Astrocyte of the hippocampus (primary cell): ENCODE results near the gene OLA1.

ENCODE experiments used
- DNase-seq: peaks from one replicate; pipeline ENCODE4 v3.0.0; 2011; ENCODE audit warnings: low read depth, low spot score

The OLA1 gene

DNA sequence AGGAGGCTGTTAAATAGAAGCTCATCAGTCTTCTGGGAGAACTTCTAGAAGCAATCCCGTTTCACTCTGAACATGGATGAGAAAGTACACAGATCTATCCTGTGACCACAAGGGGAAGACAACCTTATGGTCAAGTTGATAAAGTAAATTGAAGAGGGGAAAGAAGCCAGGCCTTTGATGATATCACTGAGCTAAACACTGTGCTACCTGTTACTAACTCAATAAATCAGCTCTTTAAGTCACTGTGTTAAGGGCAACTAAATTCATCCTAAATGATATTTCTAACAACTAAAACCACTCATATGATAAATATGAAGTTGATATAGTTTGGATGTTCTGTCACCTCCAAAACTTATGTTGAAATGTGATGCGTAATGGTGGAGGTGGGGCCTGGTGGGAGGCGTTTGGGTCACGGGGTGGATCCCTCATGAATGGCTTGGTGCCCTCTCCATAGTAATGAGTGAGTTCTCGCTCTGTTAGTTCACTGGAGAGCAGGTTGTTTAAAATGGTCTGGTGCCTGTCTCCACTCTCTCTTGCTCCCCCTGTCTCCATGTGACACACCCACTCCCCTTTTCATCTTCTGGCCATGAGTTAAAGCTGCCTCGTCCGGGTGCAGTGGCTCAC lies 23.6 kb downstream of the OLA1 start:
- DNase-seq, result no peak

DNA sequence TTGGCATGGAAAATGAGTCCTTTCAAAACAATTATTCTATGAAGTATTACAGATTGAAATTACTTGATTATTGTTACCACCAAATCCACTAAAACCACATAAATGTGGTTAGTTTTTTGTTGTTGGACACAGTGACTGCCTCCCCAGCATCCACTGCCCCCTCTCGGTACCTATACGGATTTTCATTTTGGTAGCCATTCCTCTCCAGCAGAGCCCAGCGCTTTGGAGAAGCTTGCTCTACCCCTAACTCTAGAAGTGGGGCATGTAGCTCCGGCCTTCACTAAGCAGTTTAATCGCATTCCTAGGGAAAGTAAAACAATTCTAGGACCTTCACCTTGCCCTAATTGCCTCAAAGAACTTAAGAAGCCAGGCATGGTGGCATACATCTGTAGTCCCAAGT lies 24.2 kb downstream of the OLA1 start:
- DNase-seq, result no peak

- no peak for DNase-seq
These were observed 24.9 kb downstream of the OLA1 start for GRCh38 chr2:174223388-174223787.

DNA sequence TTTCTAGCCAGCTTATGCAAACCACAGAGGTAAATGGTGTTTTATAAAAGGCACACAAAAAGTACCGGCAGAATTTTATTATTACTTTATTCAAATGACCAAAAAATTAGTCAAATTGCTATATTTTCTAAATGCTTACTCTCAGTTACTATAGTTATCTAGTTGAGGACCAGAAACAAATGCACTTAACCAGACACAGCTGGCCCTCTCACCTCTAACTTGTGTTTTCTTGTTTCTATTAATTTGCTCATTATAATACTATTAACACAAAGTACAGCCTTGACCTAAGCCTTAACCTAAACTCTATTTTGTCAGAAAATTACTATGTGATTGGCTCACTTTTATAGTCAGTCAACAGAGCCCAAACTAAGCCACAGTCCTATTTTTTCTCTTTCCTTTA lies 26.2 kb downstream of the OLA1 start:
- no peak for DNase-seq

DNA sequence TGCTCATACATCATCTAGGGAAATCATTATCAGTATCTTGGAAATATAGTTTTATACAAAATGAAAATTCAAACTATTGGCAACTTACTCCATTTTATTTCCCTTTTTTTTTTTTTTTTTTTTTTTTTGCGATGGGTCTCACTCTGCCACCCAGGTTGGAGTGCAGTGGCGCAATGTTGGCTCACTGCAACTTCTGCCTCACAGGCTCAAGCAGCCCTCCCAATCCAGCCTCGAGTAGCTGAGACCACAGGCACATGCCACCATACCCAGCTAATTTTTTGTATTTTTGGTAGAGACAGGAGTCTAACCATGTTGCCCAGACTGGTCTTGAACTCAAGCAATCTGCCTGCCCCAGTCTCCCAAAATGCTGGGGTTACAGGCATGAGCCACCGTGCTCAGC lies 29.0 kb downstream of the OLA1 start:
- DNase-seq, result no peak

- no peak for DNase-seq
These were observed 29.6 kb downstream of the OLA1 start for GRCh38 chr2:174218773-174219172.

DNA sequence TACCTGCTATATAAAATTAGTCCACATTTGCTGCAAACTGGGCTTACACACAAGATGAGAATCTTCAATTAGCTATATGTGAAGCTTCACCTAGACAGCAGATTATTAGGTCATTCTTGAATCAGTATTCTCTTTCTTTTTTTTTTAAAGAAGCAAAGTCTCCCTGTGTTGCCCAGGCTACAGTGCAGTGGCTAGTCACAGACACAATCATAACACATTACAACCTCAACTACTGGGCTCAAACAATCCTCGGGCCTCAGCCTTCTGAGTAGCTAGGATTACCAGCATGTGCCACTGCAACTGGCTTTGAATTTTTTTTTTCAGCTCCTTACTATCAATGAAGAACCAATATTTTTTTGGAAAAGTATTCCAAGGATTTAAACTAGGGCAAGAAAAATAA lies 30.5 kb downstream of the OLA1 start:
- peak; percentile 8 for DNase-seq

- DNase-seq, result no peak
These were observed 36.4 kb downstream of the OLA1 start for GRCh38 chr2:174211954-174212353.

DNA sequence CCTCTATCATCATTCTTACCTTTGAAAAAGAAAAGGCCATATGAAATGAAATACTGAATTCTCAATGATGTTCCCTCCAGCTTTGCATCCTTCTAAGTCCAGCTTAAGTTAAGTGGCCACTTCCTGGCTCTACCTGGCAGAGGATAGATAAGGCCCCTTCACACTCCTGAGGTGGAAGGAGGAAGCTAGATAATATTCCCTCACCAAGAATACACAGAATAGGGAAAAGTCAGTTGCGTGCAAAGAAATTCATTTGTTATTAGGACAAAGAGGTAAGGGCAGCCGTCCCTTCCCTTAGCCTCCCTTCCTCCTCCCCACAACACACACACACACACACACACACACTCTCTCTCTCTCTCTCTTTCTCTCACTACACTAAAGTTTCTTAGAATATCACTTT lies 37.5 kb downstream of the OLA1 start:
- DNase-seq, result no peak

- no peak for DNase-seq
These were observed 39.0 kb downstream of the OLA1 start for GRCh38 chr2:174209325-174209724.

GRCh38 chr2:174208026-174208425 lies 40.3 kb downstream of the OLA1 start:
- DNase-seq, result no peak

GRCh38 chr2:174205562-174205961 lies 42.8 kb downstream of the OLA1 start:
- DNase-seq, result no peak

DNA sequence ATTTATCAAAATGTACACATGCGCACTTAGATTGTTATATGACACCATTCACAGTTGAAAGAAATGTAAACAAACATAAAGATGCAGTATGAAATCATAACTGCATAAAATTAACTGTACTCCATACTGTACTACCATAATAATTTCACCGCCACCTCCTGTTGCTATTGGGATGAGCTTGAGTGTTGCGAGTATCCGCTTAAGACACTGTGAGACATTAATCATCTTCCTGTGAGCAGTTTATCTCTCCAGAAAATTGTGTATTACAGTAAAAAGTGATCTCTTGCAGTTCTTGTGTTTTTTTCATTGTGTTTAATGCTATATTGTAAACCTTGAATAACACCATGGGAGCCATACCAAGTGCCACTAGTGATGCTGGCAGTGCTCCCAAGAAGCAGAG lies 46.1 kb downstream of the OLA1 start:
- no peak for DNase-seq

GRCh38 chr2:174198846-174199564 lies 49.3 kb downstream of the OLA1 start:
- DNase-seq, result peak; percentile 15

DNA sequence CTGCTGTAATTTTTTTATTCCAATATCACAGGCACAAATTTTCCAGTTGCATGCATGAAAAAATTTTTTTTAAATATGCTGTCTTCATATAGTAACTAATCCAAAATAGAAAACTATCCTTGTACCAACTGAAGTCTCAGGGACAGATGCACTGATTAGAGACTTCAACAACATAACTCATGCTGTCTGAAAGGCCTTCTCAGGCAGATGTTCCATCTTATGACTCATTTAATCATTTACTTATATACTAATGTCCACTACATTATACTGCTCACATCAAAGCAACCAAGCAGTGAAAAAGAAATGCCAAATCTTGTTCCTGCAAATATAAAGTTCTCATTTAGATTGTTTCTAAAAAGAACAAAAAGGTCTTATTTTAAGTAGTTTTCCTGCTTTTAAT lies 53.1 kb downstream of the OLA1 start:
- DNase-seq, result no peak

- DNase-seq, result no peak
These were observed 54.6 kb downstream of the OLA1 start for GRCh38 chr2:174193737-174194136.

- no peak for DNase-seq
These were observed 55.7 kb downstream of the OLA1 start for GRCh38 chr2:174192664-174193063.

- no peak for DNase-seq
These were observed 56.8 kb downstream of the OLA1 start for GRCh38 chr2:174191342-174192074.

DNA sequence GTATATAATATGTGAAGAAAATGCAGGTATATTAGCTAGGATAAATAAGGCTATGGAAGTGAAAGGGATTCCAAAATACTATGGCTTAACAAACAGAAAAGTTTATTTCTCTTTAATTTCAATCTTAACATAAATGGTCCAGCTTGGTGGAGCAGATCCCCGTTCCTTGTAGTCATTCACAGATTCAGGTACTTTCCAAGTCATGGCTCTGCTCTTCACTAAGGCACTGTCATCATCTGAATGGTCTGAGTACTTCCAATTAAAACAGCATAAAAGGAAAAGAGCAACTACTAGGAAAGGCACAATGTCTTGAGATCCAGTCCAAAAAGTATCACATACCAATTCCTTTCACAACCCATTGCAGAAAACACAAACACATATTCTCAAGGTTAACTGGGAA lies 63.4 kb downstream of the OLA1 start:
- DNase-seq, result no peak

DNA sequence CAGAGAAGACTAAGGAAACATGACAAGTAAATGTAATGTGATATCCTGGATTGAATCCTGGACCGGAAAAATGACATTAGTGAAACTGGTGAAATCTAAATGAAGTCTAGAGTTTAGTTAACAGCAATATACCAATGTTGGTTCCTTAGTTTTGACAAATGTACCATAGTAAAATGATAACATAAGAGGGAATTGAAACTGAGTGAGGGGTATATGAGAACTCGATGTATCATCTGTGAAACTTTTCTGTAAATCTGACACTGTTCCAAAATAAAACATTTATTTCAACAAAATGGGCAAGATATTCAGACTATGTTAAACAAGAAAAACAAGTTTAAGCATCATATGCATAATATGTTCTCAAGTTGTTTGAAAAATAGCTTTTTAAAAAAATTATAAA lies 63.8 kb downstream of the OLA1 start:
- DNase-seq, result no peak

DNA sequence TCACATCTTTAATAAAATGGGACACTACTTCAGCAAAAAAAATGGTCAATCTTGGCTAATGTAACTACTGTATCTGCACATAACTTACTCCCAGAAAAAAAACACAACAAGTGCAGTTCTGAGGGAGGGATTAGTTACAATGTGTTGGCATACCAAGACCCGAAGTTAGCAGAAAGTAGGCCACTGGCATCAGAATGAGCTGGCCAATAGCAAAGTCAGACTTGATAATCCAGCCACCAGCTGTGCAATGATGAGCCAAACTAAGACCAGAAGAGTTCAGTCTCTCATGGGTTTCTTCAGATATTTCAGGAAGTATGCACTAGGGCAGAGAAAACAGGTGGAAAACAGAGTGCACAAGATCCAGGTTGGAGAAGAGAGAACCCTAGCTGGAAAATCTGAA lies 65.3 kb downstream of the OLA1 start:
- no peak for DNase-seq

- DNase-seq, result no peak
These were observed 67.0 kb downstream of the OLA1 start for GRCh38 chr2:174181368-174181767.

GRCh38 chr2:174180726-174181236 lies 67.6 kb downstream of the OLA1 start:
- no peak for DNase-seq
